T-helper 17 cell (primary cell): ENCODE measurements around the gene RPTOR. TPM values are rescaled to one million over a fixed set of nuclear protein-coding genes. Genes with fewer than 3 reads are reported as not detected.

Experiments used
- ATAC-seq: fragments of 150-1000 bp; cut with Tn5 transposase; 2 replicates; pipeline ENCODE4 v1.10.0; 2021; ENCODE audit warnings: mild to moderate bottlenecking, moderate library complexity
- DNase-seq, 3 donors: peaks; one replicate each; pipeline versions ENCODE4 v3.0.0 to v3.0.0-alpha.2; 2020 to 2021
- H3K9me3 ChIP-seq: one replicate; pipeline ENCODE4 v1.7.0; 2013; ENCODE audit warnings: low read length, mild to moderate bottlenecking; ENCODE audit not compliant: control insufficient read depth, poor library complexity, severe bottlenecking
- H3K27ac Mint-ChIP-seq: one replicate; pipeline ENCODE4 v1.8.0; 2022; ENCODE audit warnings: mild to moderate bottlenecking, moderate library complexity, mixed read lengths
- H3K27me3 Mint-ChIP-seq: one replicate; pipeline ENCODE4 v1.8.0; 2022; ENCODE audit warnings: mixed read lengths
- H3K36me3 Mint-ChIP-seq: one replicate; pipeline ENCODE4 v1.8.0; 2022; ENCODE audit warnings: low read depth, mixed read lengths
- H3K4me1 Mint-ChIP-seq: one replicate; pipeline ENCODE4 v1.8.0; 2022; ENCODE audit warnings: mild to moderate bottlenecking, mixed read lengths
- H3K4me3 Mint-ChIP-seq: one replicate; pipeline ENCODE4 v1.8.0; 2022; ENCODE audit warnings: mild to moderate bottlenecking, moderate library complexity, mixed read lengths
- total RNA-seq, 4 donors: library from RNA in 2 of 4; stranded (reverse) in 2 of 4; gene quantifications; one replicate each; pipeline ENCODE4 v1.2.3 and lab custom pipeline; 2022 to 2026

RPTOR gene
- total RNA-seq, 2 donors from 2014 or later = 55.1 to 61.5 TPM

- DNase-seq (no peak), ATAC-seq (no peak)
- Mint-ChIP-seq H3K4me1 (peaks cover 6% of the 10 kb centered on the region), H3K27me3 (no peaks in the 10 kb centered on the region), H3K4me3 (no peak overlapping the region), H3K36me3 (peaks cover 11% of the 10 kb centered on the region), H3K27ac (no peak overlapping the region)
- H3K9me3 ChIP-seq = no peaks in the 10 kb centered on the region
Measured at GRCh38 chr17:80925688-80926335, 381.2 kb downstream of the RPTOR start.

- ATAC-seq (no peak), DNase-seq (no peak)
- Mint-ChIP-seq H3K4me3 (no peak overlapping the region), H3K4me1 (peaks cover 6% of the 10 kb centered on the region), H3K27me3 (no peaks in the 10 kb centered on the region), H3K27ac (no peak overlapping the region), H3K36me3 (peaks cover 11% of the 10 kb centered on the region)
- H3K9me3 ChIP-seq = no peaks in the 10 kb centered on the region
Measured at GRCh38 chr17:80926591-80927250, 382.1 kb downstream of the RPTOR start.

GRCh38 chr17:80927791-80928216 is 383.2 kb downstream of the RPTOR start:
- DNase-seq (no peak), ATAC-seq (no peak)
- peaks cover 10% of the 10 kb centered on the region for H3K4me1 Mint-ChIP-seq
- H3K9me3 ChIP-seq = no peaks in the 10 kb centered on the region
- H3K27ac Mint-ChIP-seq = peak overlapping the region; percentile 8
- H3K4me3 Mint-ChIP-seq = no peak overlapping the region
- peaks cover 11% of the 10 kb centered on the region for H3K36me3 Mint-ChIP-seq
- no peaks in the 10 kb centered on the region for H3K27me3 Mint-ChIP-seq

- Mint-ChIP-seq H3K4me3 (no peak overlapping the region), H3K27ac (no peak overlapping the region), H3K36me3 (peaks cover 11% of the 10 kb centered on the region), H3K4me1 (peaks cover 10% of the 10 kb centered on the region), H3K27me3 (no peaks in the 10 kb centered on the region)
- ATAC-seq (no peak), DNase-seq (no peak)
- no peaks in the 10 kb centered on the region for H3K9me3 ChIP-seq
Measured at GRCh38 chr17:80929449-80929848, 384.8 kb downstream of the RPTOR start.

- DNase-seq (no peak), ATAC-seq (no peak)
- Mint-ChIP-seq H3K27me3 (no peaks in the 10 kb centered on the region), H3K27ac (no peak overlapping the region), H3K4me1 (peaks cover 10% of the 10 kb centered on the region), H3K4me3 (no peak overlapping the region), H3K36me3 (peaks cover 11% of the 10 kb centered on the region)
- H3K9me3 ChIP-seq = no peaks in the 10 kb centered on the region
Measured at GRCh38 chr17:80930335-80931279, 386.0 kb downstream of the RPTOR start.

- no peaks in the 10 kb centered on the region for H3K27me3 Mint-ChIP-seq
- peaks cover 11% of the 10 kb centered on the region for H3K36me3 Mint-ChIP-seq
- H3K9me3 ChIP-seq = no peaks in the 10 kb centered on the region
- ATAC-seq (no peak), DNase-seq (no peak)
- H3K4me3 Mint-ChIP-seq = no peak overlapping the region
- peaks cover 10% of the 10 kb centered on the region for H3K4me1 Mint-ChIP-seq
- H3K27ac Mint-ChIP-seq = no peak overlapping the region
Measured at GRCh38 chr17:80931421-80932265, 387.0 kb downstream of the RPTOR start.

- no peaks in the 10 kb centered on the region for H3K36me3 Mint-ChIP-seq
- H3K4me1 Mint-ChIP-seq = peaks cover 22% of the 10 kb centered on the region
- H3K4me3 Mint-ChIP-seq = no peak overlapping the region
- ATAC-seq (no peak), DNase-seq (no peak)
- no peak overlapping the region for H3K27ac Mint-ChIP-seq
- no peaks in the 10 kb centered on the region for H3K27me3 Mint-ChIP-seq
- no peaks in the 10 kb centered on the region for H3K9me3 ChIP-seq
Measured at GRCh38 chr17:80935526-80935925, 390.9 kb downstream of the RPTOR start.

- no peak for ATAC-seq
- no peaks in the 10 kb centered on the region for H3K36me3 Mint-ChIP-seq
- H3K4me1 Mint-ChIP-seq = peaks cover 22% of the 10 kb centered on the region
- H3K9me3 ChIP-seq = no peaks in the 10 kb centered on the region
- H3K27ac Mint-ChIP-seq = no peak overlapping the region
- H3K27me3 Mint-ChIP-seq = no peaks in the 10 kb centered on the region
- DNase-seq = no peak
- H3K4me3 Mint-ChIP-seq = no peak overlapping the region
Measured at GRCh38 chr17:80936218-80936617, 391.6 kb downstream of the RPTOR start.

- Mint-ChIP-seq H3K4me1 (peaks cover 22% of the 10 kb centered on the region), H3K27me3 (no peaks in the 10 kb centered on the region), H3K4me3 (no peak overlapping the region), H3K27ac (no peak overlapping the region), H3K36me3 (no peaks in the 10 kb centered on the region)
- H3K9me3 ChIP-seq = no peaks in the 10 kb centered on the region
- ATAC-seq (no peak), DNase-seq (no peak)
Measured at GRCh38 chr17:80936723-80937122, 392.1 kb downstream of the RPTOR start.

GRCh38 chr17:80937462-80938381 is 393.1 kb downstream of the RPTOR start:
- peaks cover 18% of the 10 kb centered on the region for H3K4me1 Mint-ChIP-seq
- H3K4me3 Mint-ChIP-seq = peak overlapping the region; percentile 85
- H3K27me3 Mint-ChIP-seq = no peaks in the 10 kb centered on the region
- H3K9me3 ChIP-seq = no peaks in the 10 kb centered on the region
- ATAC-seq = peak; percentile 10
- H3K36me3 Mint-ChIP-seq = no peaks in the 10 kb centered on the region
- DNase-seq = peak in 1 of 3 donors; percentile 9
- peak overlapping the region; percentile 93 for H3K27ac Mint-ChIP-seq

GRCh38 chr17:80938556-80938955 is 393.9 kb downstream of the RPTOR start:
- no peaks in the 10 kb centered on the region for H3K36me3 Mint-ChIP-seq
- DNase-seq (no peak), ATAC-seq (peak; percentile 87)
- H3K27ac Mint-ChIP-seq = peak overlapping the region; percentile 93
- H3K4me1 Mint-ChIP-seq = peaks cover 18% of the 10 kb centered on the region
- no peaks in the 10 kb centered on the region for H3K9me3 ChIP-seq
- peak overlapping the region; percentile 85 for H3K4me3 Mint-ChIP-seq
- H3K27me3 Mint-ChIP-seq = no peaks in the 10 kb centered on the region
